Tongue (tissue), 2 donors: ENCODE measurements around the gene GIMAP5. TPM values are rescaled to one million over a fixed set of nuclear protein-coding genes. Genes with fewer than 3 reads are reported as not detected.

Source experiments
- DNase-seq: peaks from one replicate; pipeline ENCODE4 v3.0.0-alpha.2; 2015
- total RNA-seq: library from RNA; depleted of rRNA; stranded (reverse); fragments of >200 nt; gene quantifications from one replicate; pipeline ENCODE4 v1.2.3, GENCODE V29; 2014

The GIMAP5 gene
- 23.8 TPM for total RNA-seq

GRCh38 chr7:150737265-150738055 lies at the start of gene GIMAP5:
Gene GIMAP5, plus strand, starts transcription at chr7:150737418. Its CDS starts 3,467 bp downstream, at chr7:150740885.
- DNase-seq = no peak

GRCh38 chr7:150688630-150689029 lies 48.6 kb upstream of the GIMAP5 start:
- no peak for DNase-seq

- DNase-seq = no peak
These were observed 41.6 kb upstream of the GIMAP5 start for GRCh38 chr7:150695654-150696053.

- no peak for DNase-seq
These were observed 34.0 kb upstream of the GIMAP5 start for GRCh38 chr7:150703209-150703608.

- DNase-seq = no peak
These were observed 21.9 kb upstream of the GIMAP5 start for GRCh38 chr7:150715293-150715692.

- DNase-seq = no peak
These were observed 21.5 kb upstream of the GIMAP5 start for GRCh38 chr7:150715738-150716137.

GRCh38 chr7:150716368-150716767 lies 20.9 kb upstream of the GIMAP5 start, which contains the start of gene GIMAP1:
Gene GIMAP1, plus strand, starts transcription at chr7:150716613. Its CDS starts 2,435 bp downstream, at chr7:150719048.
- DNase-seq = peak; percentile 8

- DNase-seq = no peak
These were observed 20.3 kb upstream of the GIMAP5 start for GRCh38 chr7:150716939-150717338.

- DNase-seq = no peak
These were observed 19.3 kb upstream of the GIMAP5 start for GRCh38 chr7:150717814-150718420.

- DNase-seq = no peak
These were observed 17.8 kb upstream of the GIMAP5 start for GRCh38 chr7:150719436-150719835.

GRCh38 chr7:150719960-150720891 lies 17.0 kb upstream of the GIMAP5 start:
- DNase-seq = no peak

GRCh38 chr7:150721970-150722373 lies 15.2 kb upstream of the GIMAP5 start:
- DNase-seq = no peak

GRCh38 chr7:150722431-150722931 lies 14.7 kb upstream of the GIMAP5 start:
- DNase-seq = peak; percentile 31

- no peak for DNase-seq
These were observed 13.8 kb upstream of the GIMAP5 start for GRCh38 chr7:150723467-150723866.

- no peak for DNase-seq
These were observed 9.8 kb upstream of the GIMAP5 start for GRCh38 chr7:150727381-150727780.

- no peak for DNase-seq
These were observed 9.2 kb upstream of the GIMAP5 start for GRCh38 chr7:150728011-150728410.

- no peak for DNase-seq
These were observed 8.6 kb upstream of the GIMAP5 start for GRCh38 chr7:150728609-150729008.

GRCh38 chr7:150731916-150732315 lies 5.3 kb upstream of the GIMAP5 start:
- DNase-seq = no peak

- DNase-seq = no peak
These were observed 4.3 kb upstream of the GIMAP5 start for GRCh38 chr7:150732786-150733481.

- DNase-seq = no peak
These were observed 3.6 kb upstream of the GIMAP5 start for GRCh38 chr7:150733482-150734095.

- no peak for DNase-seq
These were observed 3.0 kb upstream of the GIMAP5 start for GRCh38 chr7:150734254-150734653.
